WTC11 (cell line): ENCODE data around the gene C6orf120. TPM values are rescaled to one million over a fixed set of nuclear protein-coding genes. Genes with fewer than 3 reads are reported as not detected.

Experiments
- CREM ChIP-seq: sonication (generic); formaldehyde crosslinking; IDR thresholded peaks from 2 replicates; pipeline ENCODE4 v1.8.1; 2022; ENCODE audit warnings: mild to moderate bottlenecking, missing genetic modification reagents, moderate library complexity
- ETV6 ChIP-seq: sonication (generic); formaldehyde crosslinking; IDR thresholded peaks from 2 replicates; pipeline ENCODE4 v1.8.1; 2022; ENCODE audit warnings: mild to moderate bottlenecking, missing genetic modification reagents
- FOXK1 ChIP-seq: sonication (generic); formaldehyde crosslinking; IDR thresholded peaks from 2 replicates; pipeline ENCODE4 v1.8.0; 2022; ENCODE audit warnings: mild to moderate bottlenecking, moderate library complexity, missing genetic modification reagents
- JUN ChIP-seq: sonication (generic); formaldehyde crosslinking; IDR thresholded peaks from 2 replicates; pipeline ENCODE4 v1.8.0; 2023; ENCODE audit warnings: mild to moderate bottlenecking, missing genetic modification reagents
- MXD4 ChIP-seq: fragments of 250-450 bp; sonication (Bioruptor Pico); IDR thresholded peaks from 2 replicates; pipeline ENCODE4 v1.8.0; 2021; ENCODE audit warnings: mild to moderate bottlenecking, moderate library complexity, borderline replicate concordance
- MYBL2 ChIP-seq: sonication (generic); formaldehyde crosslinking; IDR thresholded peaks from 2 replicates; pipeline ENCODE4 v1.8.1; 2023; ENCODE audit warnings: mild to moderate bottlenecking, moderate library complexity, missing genetic modification reagents
- NFE2L1 ChIP-seq: sonication (generic); formaldehyde crosslinking; IDR thresholded peaks from 2 replicates; pipeline ENCODE4 v1.8.1; 2023; ENCODE audit warnings: missing genetic modification reagents
- PRRX2 ChIP-seq: fragments of 250-450 bp; sonication (Bioruptor Pico); IDR thresholded peaks from 2 replicates; pipeline ENCODE4 v1.8.0; 2021; ENCODE audit warnings: mild to moderate bottlenecking
- RELA ChIP-seq: sonication (generic); formaldehyde crosslinking; IDR thresholded peaks from 2 replicates; pipeline ENCODE4 v1.8.1; 2022; ENCODE audit warnings: missing genetic modification reagents, mild to moderate bottlenecking, borderline replicate concordance
- SP1 ChIP-seq: sonication (generic); formaldehyde crosslinking; conservative IDR thresholded peaks from 2 replicates; pipeline ENCODE4 v1.8.1; 2022; ENCODE audit warnings: missing genetic modification reagents
- TEAD4 ChIP-seq: sonication (generic); formaldehyde crosslinking; IDR thresholded peaks from 2 replicates; pipeline ENCODE4 v1.8.0; 2022; ENCODE audit warnings: mild to moderate bottlenecking, missing genetic modification reagents
- TP53 ChIP-seq: sonication (generic); formaldehyde crosslinking; IDR thresholded peaks from 2 replicates; pipeline ENCODE4 v1.8.1; 2023; ENCODE audit warnings: mild to moderate bottlenecking, missing genetic modification reagents
- ZNF232 ChIP-seq: sonication (generic); formaldehyde crosslinking; IDR thresholded peaks from 2 replicates; pipeline ENCODE4 v1.8.0; 2022; ENCODE audit warnings: mild to moderate bottlenecking, missing genetic modification reagents
- ZNF416 ChIP-seq: fragments of 250-450 bp; sonication (Bioruptor Pico); IDR thresholded peaks from 2 replicates; pipeline ENCODE4 v1.9.0; 2021; ENCODE audit warnings: mild to moderate bottlenecking, inconsistent platforms
- total RNA-seq: library from RNA; stranded (reverse); gene quantifications from 3 replicates; pipeline ENCODE4 v1.2.3, GENCODE V29; 2021
- TF ChIP-seq, protein P1 (sequence below): sonication (generic); formaldehyde crosslinking; IDR thresholded peaks from 2 replicates; pipeline ENCODE4 v1.8.0; 2022; ENCODE audit warnings: missing genetic modification reagents
- TF ChIP-seq, protein P2 (sequence below): fragments of 250-450 bp; sonication (Bioruptor Pico); conservative IDR thresholded peaks from 2 replicates; pipeline ENCODE4 v1.9.0; 2021; ENCODE audit warnings: mild to moderate bottlenecking
- TF ChIP-seq, protein P3 (sequence below): sonication (generic); formaldehyde crosslinking; IDR thresholded peaks from 2 replicates; pipeline ENCODE4 v1.8.1; 2022; ENCODE audit warnings: missing genetic modification reagents, borderline replicate concordance
- TF ChIP-seq, protein P4 (sequence below): sonication (generic); formaldehyde crosslinking; IDR thresholded peaks from 2 replicates; pipeline ENCODE4 v1.8.1; 2022; ENCODE audit warnings: mild to moderate bottlenecking, missing genetic modification reagents, moderate library complexity, borderline replicate concordance
- TF ChIP-seq, protein P5 (sequence below): sonication (generic); formaldehyde crosslinking; IDR thresholded peaks from 2 replicates; pipeline ENCODE4 v1.8.1; 2022; ENCODE audit warnings: mild to moderate bottlenecking, moderate library complexity, missing genetic modification reagents
- TF ChIP-seq, protein P6 (sequence below): sonication (generic); formaldehyde crosslinking; conservative IDR thresholded peaks from 2 replicates; pipeline ENCODE4 v1.8.1; 2023; ENCODE audit warnings: mild to moderate bottlenecking, low read depth, missing genetic modification reagents, moderate library complexity
- TF ChIP-seq, protein P7 (sequence below): fragments of 250-450 bp; sonication (Bioruptor Pico); IDR thresholded peaks from 2 replicates; pipeline ENCODE4 v1.9.0; 2021; ENCODE audit warnings: mild to moderate bottlenecking, borderline replicate concordance

Gene C6orf120
- total RNA-seq, 1 experiment from 2014 or later = 34.5 TPM

DNA sequence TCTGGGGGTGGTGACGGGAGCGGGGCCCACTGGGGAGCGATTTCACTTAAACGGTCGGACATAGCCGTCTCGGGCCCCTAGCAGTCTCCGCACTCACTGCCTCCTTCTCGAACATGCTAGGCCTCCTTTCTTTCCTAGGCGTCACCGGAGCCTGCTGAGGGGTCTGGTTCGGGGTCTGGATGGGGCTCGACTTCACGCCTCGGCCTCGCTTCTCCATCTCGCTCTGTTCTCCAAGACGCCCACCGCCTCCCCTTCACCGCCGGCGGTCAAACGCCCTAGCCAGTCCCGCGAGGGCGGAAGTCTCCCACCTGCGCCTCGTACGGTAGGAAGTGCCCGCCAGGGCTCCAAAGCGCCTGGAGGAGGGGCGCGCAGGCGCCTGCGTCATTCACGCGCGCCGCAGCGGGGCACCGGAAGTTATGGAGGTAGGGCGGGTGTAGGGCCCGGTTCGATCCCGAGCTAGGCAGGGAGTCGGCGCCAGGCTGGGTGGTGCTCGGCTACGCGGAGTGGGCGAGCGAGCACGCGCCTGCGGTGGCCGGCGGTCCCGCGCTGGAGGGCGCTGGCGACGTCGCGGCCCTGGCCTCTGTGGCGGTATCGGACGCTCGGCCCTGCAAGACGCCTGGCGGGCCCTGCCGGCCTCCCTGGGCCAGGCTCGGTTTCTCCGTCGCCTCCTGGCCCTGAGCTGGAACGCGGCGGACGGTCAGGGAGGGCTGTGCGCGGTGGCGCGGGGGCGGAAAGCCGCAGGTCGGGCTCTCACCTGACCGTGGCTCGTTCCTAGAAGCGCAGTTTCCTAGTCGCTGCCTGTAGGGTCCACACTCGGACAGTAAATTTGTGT, 49.5 kb downstream of the C6orf120 start, which contains the start of the genes DYNLT2 and ERMARD (continued):
- TF ChIP-seq, protein P1, sequence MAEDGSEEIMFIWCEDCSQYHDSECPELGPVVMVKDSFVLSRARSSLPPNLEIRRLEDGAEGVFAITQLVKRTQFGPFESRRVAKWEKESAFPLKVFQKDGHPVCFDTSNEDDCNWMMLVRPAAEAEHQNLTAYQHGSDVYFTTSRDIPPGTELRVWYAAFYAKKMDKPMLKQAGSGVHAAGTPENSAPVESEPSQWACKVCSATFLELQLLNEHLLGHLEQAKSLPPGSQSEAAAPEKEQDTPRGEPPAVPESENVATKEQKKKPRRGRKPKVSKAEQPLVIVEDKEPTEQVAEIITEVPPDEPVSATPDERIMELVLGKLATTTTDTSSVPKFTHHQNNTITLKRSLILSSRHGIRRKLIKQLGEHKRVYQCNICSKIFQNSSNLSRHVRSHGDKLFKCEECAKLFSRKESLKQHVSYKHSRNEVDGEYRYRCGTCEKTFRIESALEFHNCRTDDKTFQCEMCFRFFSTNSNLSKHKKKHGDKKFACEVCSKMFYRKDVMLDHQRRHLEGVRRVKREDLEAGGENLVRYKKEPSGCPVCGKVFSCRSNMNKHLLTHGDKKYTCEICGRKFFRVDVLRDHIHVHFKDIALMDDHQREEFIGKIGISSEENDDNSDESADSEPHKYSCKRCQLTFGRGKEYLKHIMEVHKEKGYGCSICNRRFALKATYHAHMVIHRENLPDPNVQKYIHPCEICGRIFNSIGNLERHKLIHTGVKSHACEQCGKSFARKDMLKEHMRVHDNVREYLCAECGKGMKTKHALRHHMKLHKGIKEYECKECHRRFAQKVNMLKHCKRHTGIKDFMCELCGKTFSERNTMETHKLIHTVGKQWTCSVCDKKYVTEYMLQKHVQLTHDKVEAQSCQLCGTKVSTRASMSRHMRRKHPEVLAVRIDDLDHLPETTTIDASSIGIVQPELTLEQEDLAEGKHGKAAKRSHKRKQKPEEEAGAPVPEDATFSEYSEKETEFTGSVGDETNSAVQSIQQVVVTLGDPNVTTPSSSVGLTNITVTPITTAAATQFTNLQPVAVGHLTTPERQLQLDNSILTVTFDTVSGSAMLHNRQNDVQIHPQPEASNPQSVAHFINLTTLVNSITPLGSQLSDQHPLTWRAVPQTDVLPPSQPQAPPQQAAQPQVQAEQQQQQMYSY (CRISPR knock-in tag) = peak; percentile 42; the same call in 1 of the 2 replicates
- TF ChIP-seq JUN (CRISPR knock-in tag) (0 out of 2 replicates have a peak, but pooled peaks have one; percentile 62), MYBL2 (CRISPR knock-in tag) (peak; percentile 79), FOXK1 (CRISPR knock-in tag) (peak; percentile 84), RELA (CRISPR knock-in tag) (peak; percentile 50; the same call in 1 of the 2 replicates), CREM (peak; percentile 98), ETV6 (CRISPR knock-in tag) (peak; percentile 95), ZNF232 (CRISPR knock-in tag) (peak; percentile 90; the same call in 1 of the 2 replicates), TEAD4 (CRISPR knock-in tag) (peak; percentile 51; the same call in 1 of the 2 replicates), ZNF416 (CRISPR knock-in tag) (peak; percentile 59; the same call in 1 of the 2 replicates), NFE2L1 (CRISPR knock-in tag) (peak; percentile 85), PRRX2 (CRISPR knock-in tag) (0 out of 2 replicates have a peak, but pooled peaks have one; percentile 26), MXD4 (CRISPR knock-in tag) (no peak), TP53 (peak; percentile 86), SP1 (CRISPR knock-in tag) (peak; percentile 91)
- TF ChIP-seq, protein P2, sequence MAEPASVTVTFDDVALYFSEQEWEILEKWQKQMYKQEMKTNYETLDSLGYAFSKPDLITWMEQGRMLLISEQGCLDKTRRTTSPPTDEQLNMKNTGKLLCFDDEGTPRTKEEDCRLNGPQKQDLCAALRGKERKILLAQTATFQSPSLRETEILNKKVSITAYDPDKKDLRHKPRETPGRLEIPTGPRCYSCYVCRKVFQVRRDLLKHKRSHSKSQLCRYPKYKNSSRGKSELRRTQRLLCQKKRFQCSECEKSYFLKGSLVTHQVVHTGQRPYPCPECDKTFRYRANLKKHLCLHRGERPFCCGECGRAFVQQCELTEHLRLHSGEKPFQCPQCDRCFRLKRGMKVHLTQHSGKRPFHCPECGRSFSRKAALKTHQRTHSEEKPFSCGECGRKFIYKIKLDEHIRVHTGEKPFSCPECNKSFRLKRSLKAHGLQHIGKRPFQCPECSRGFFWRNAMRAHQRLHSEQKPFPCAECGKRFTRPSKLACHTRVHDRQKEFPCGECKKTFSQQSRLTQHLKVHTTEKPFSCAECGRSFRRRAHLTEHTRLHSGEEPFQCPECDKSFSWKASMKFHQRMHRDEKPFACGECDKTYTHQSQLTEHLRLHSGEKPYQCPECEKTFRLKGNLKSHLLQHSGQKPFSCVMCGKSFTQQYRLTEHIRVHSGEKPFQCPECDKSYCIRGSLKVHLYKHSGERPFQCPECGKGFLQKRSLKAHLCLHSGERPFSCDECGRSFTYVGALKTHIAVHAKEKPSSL (CRISPR knock-in tag) = no peak
- TF ChIP-seq, protein P3, sequence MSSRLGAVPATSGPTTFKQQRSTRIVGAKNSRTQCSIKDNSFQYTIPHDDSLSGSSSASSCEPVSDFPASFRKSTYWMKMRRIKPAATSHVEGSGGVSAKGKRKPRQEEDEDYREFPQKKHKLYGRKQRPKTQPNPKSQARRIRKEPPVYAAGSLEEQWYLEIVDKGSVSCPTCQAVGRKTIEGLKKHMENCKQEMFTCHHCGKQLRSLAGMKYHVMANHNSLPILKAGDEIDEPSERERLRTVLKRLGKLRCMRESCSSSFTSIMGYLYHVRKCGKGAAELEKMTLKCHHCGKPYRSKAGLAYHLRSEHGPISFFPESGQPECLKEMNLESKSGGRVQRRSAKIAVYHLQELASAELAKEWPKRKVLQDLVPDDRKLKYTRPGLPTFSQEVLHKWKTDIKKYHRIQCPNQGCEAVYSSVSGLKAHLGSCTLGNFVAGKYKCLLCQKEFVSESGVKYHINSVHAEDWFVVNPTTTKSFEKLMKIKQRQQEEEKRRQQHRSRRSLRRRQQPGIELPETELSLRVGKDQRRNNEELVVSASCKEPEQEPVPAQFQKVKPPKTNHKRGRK (CRISPR knock-in tag) = no peak
- TF ChIP-seq, protein P4, sequence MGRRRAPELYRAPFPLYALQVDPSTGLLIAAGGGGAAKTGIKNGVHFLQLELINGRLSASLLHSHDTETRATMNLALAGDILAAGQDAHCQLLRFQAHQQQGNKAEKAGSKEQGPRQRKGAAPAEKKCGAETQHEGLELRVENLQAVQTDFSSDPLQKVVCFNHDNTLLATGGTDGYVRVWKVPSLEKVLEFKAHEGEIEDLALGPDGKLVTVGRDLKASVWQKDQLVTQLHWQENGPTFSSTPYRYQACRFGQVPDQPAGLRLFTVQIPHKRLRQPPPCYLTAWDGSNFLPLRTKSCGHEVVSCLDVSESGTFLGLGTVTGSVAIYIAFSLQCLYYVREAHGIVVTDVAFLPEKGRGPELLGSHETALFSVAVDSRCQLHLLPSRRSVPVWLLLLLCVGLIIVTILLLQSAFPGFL (CRISPR knock-in tag) = peak; percentile 47
- TF ChIP-seq, protein P5, sequence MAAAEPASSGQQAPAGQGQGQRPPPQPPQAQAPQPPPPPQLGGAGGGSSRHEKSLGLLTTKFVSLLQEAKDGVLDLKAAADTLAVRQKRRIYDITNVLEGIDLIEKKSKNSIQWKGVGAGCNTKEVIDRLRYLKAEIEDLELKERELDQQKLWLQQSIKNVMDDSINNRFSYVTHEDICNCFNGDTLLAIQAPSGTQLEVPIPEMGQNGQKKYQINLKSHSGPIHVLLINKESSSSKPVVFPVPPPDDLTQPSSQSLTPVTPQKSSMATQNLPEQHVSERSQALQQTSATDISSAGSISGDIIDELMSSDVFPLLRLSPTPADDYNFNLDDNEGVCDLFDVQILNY (CRISPR knock-in tag) = peak; percentile 96
- TF ChIP-seq, protein P6, sequence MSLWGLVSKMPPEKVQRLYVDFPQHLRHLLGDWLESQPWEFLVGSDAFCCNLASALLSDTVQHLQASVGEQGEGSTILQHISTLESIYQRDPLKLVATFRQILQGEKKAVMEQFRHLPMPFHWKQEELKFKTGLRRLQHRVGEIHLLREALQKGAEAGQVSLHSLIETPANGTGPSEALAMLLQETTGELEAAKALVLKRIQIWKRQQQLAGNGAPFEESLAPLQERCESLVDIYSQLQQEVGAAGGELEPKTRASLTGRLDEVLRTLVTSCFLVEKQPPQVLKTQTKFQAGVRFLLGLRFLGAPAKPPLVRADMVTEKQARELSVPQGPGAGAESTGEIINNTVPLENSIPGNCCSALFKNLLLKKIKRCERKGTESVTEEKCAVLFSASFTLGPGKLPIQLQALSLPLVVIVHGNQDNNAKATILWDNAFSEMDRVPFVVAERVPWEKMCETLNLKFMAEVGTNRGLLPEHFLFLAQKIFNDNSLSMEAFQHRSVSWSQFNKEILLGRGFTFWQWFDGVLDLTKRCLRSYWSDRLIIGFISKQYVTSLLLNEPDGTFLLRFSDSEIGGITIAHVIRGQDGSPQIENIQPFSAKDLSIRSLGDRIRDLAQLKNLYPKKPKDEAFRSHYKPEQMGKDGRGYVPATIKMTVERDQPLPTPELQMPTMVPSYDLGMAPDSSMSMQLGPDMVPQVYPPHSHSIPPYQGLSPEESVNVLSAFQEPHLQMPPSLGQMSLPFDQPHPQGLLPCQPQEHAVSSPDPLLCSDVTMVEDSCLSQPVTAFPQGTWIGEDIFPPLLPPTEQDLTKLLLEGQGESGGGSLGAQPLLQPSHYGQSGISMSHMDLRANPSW (CRISPR knock-in tag) = no peak
- TF ChIP-seq, protein P7, sequence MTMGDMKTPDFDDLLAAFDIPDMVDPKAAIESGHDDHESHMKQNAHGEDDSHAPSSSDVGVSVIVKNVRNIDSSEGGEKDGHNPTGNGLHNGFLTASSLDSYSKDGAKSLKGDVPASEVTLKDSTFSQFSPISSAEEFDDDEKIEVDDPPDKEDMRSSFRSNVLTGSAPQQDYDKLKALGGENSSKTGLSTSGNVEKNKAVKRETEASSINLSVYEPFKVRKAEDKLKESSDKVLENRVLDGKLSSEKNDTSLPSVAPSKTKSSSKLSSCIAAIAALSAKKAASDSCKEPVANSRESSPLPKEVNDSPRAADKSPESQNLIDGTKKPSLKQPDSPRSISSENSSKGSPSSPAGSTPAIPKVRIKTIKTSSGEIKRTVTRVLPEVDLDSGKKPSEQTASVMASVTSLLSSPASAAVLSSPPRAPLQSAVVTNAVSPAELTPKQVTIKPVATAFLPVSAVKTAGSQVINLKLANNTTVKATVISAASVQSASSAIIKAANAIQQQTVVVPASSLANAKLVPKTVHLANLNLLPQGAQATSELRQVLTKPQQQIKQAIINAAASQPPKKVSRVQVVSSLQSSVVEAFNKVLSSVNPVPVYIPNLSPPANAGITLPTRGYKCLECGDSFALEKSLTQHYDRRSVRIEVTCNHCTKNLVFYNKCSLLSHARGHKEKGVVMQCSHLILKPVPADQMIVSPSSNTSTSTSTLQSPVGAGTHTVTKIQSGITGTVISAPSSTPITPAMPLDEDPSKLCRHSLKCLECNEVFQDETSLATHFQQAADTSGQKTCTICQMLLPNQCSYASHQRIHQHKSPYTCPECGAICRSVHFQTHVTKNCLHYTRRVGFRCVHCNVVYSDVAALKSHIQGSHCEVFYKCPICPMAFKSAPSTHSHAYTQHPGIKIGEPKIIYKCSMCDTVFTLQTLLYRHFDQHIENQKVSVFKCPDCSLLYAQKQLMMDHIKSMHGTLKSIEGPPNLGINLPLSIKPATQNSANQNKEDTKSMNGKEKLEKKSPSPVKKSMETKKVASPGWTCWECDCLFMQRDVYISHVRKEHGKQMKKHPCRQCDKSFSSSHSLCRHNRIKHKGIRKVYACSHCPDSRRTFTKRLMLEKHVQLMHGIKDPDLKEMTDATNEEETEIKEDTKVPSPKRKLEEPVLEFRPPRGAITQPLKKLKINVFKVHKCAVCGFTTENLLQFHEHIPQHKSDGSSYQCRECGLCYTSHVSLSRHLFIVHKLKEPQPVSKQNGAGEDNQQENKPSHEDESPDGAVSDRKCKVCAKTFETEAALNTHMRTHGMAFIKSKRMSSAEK (CRISPR knock-in tag) = no peak
